Middle frontal gyrus (tissue), 1 donor: ENCODE data around the gene USP54.
"Not testable (repeated sequence)": the region's sequence is repeated elsewhere in the genome, so short reads cannot be mapped to it uniquely, and the experiment has no call there.

ENCODE experiments used
- DNase-seq: peaks from one replicate; pipeline ENCODE4 v3.0.0-alpha.2; 2015; ENCODE audit warnings: low spot score; ENCODE audit errors: extremely low spot score

The USP54 gene

GRCh38 chr10:73591935-73592699, 975 bp upstream of the USP54 start:
- peak; percentile 46 for DNase-seq

- peak; percentile 66 for DNase-seq
Observed at GRCh38 chr10:73589563-73590126, 1.5 kb downstream of the USP54 start.

GRCh38 chr10:73588656-73589055, 2.5 kb downstream of the USP54 start:
- no peak for DNase-seq

- no peak for DNase-seq
Observed at GRCh38 chr10:73586583-73586984, 4.6 kb downstream of the USP54 start.

GRCh38 chr10:73585327-73585726, 5.8 kb downstream of the USP54 start:
- no peak for DNase-seq

- DNase-seq, result no peak
Observed at GRCh38 chr10:73584737-73585136, 6.4 kb downstream of the USP54 start.

GRCh38 chr10:73581918-73582317, 9.2 kb downstream of the USP54 start:
- no peak for DNase-seq

GRCh38 chr10:73578927-73579326, 12.2 kb downstream of the USP54 start:
- not testable (repeated sequence) for DNase-seq

- no peak for DNase-seq
Observed at GRCh38 chr10:73577788-73578187, 13.4 kb downstream of the USP54 start.

GRCh38 chr10:73576890-73577591, 14.1 kb downstream of the USP54 start:
- DNase-seq, result no peak

- DNase-seq, result no peak
Observed at GRCh38 chr10:73576178-73576889, 14.8 kb downstream of the USP54 start.

GRCh38 chr10:73567025-73567424, 24.1 kb downstream of the USP54 start:
- not testable (repeated sequence) for DNase-seq

GRCh38 chr10:73561192-73561591, 29.9 kb downstream of the USP54 start:
- DNase-seq, result no peak

GRCh38 chr10:73559590-73559989, 31.6 kb downstream of the USP54 start:
- no peak for DNase-seq

GRCh38 chr10:73556855-73557254, 34.3 kb downstream of the USP54 start:
- no peak for DNase-seq

GRCh38 chr10:73554721-73555120, 36.4 kb downstream of the USP54 start:
- no peak for DNase-seq

GRCh38 chr10:73553761-73554160, 37.4 kb downstream of the USP54 start:
- DNase-seq, result no peak

- DNase-seq, result peak; percentile 81
Observed at GRCh38 chr10:73552819-73553715, 38.1 kb downstream of the USP54 start.

- no peak for DNase-seq
Observed at GRCh38 chr10:73551515-73551914, 39.6 kb downstream of the USP54 start.

GRCh38 chr10:73545357-73545756, 45.8 kb downstream of the USP54 start:
- DNase-seq, result no peak

- DNase-seq, result no peak
Observed at GRCh38 chr10:73537709-73538108, 53.4 kb downstream of the USP54 start.
